HG03097 (cell line): ENCODE measurements around the gene DNAH12.
"Not testable (repeated sequence)": the region's sequence is repeated elsewhere in the genome, so short reads cannot be mapped to it uniquely, and the experiment has no call there.

Experiments
- ATAC-seq: cut with Tn5 transposase; IDR thresholded peaks from one replicate; pipeline ENCODE4 v1.9.1; 2021; ENCODE audit not compliant: unreplicated experiment, low FRiP score

Gene DNAH12

GRCh38 chr3:57545636-57546268, 1.6 kb upstream of the DNAH12 start:
- ATAC-seq: no peak

GRCh38 chr3:57538465-57538864, 5.7 kb downstream of the DNAH12 start:
- no peak for ATAC-seq

GRCh38 chr3:57530071-57530608, 14.0 kb downstream of the DNAH12 start:
- ATAC-seq: no peak

GRCh38 chr3:57518276-57518915, 25.7 kb downstream of the DNAH12 start:
- ATAC-seq: no peak

- ATAC-seq: no peak
Measured at GRCh38 chr3:57512166-57512565, 32.0 kb downstream of the DNAH12 start.

- no peak for ATAC-seq
Measured at GRCh38 chr3:57505901-57506300, 38.2 kb downstream of the DNAH12 start.

- no peak for ATAC-seq
Measured at GRCh38 chr3:57500506-57500905, 43.6 kb downstream of the DNAH12 start.

GRCh38 chr3:57497904-57498303, 46.2 kb downstream of the DNAH12 start:
- no peak for ATAC-seq

- ATAC-seq: no peak
Measured at GRCh38 chr3:57484563-57484962, 59.6 kb downstream of the DNAH12 start.

GRCh38 chr3:57477193-57477592, 67.0 kb downstream of the DNAH12 start:
- not testable (repeated sequence) for ATAC-seq

GRCh38 chr3:57464801-57465200, 79.3 kb downstream of the DNAH12 start:
- ATAC-seq: no peak

- ATAC-seq: no peak
Measured at GRCh38 chr3:57464011-57464410, 80.1 kb downstream of the DNAH12 start.

GRCh38 chr3:57451150-57451846, 92.8 kb downstream of the DNAH12 start:
- ATAC-seq: no peak

- not testable (repeated sequence) for ATAC-seq
Measured at GRCh38 chr3:57449276-57449847, 94.8 kb downstream of the DNAH12 start.

- ATAC-seq: not testable (repeated sequence)
Measured at GRCh38 chr3:57448489-57448888, 95.7 kb downstream of the DNAH12 start.

GRCh38 chr3:57446318-57446841, 97.8 kb downstream of the DNAH12 start:
- no peak for ATAC-seq

GRCh38 chr3:57444469-57444868, 99.7 kb downstream of the DNAH12 start:
- no peak for ATAC-seq

GRCh38 chr3:57440144-57440543, 104.0 kb downstream of the DNAH12 start:
- not testable (repeated sequence) for ATAC-seq

- not testable (repeated sequence) for ATAC-seq
Measured at GRCh38 chr3:57438460-57438859, 105.7 kb downstream of the DNAH12 start.

- ATAC-seq: no peak
Measured at GRCh38 chr3:57436195-57436761, 107.9 kb downstream of the DNAH12 start.

GRCh38 chr3:57434041-57434440, 110.1 kb downstream of the DNAH12 start:
- no peak for ATAC-seq
